Psoas muscle (tissue), 8 donors: ENCODE data around the gene PMEPA1. TPM values are rescaled to one million over a fixed set of nuclear protein-coding genes. Genes with fewer than 3 reads are reported as not detected.

Source experiments
- ATAC-seq, 4 donors: fragments of 200-7000 bp; cut with Tn5 transposase; one replicate each; pipeline ENCODE4 v1.9.1; 2020; ENCODE audit warnings: moderate library complexity in 3 of 4, mild to moderate bottlenecking in 2 of 4
- DNase-seq, 2 donors: peaks; one replicate each; pipeline ENCODE4 v3.0.0-alpha.2; 2020
- H3K27ac ChIP-seq: fragments of 200-600 bp; one replicate; pipeline ENCODE4 v1.8.0; 2022
- H3K27me3 ChIP-seq, 3 donors: fragments of 200-600 bp in 1 of 3; one replicate each; pipeline versions ENCODE4 v1.6.1 to v1.8.0; 2013 to 2022; ENCODE audit warnings: low read length in 2 of 3, mild to moderate bottlenecking in 2 of 3, moderate library complexity in 1 of 3; ENCODE audit not compliant: insufficient read depth in 3 of 3
- H3K36me3 ChIP-seq, 2 donors: fragments of 200-600 bp in 1 of 2; one replicate each; pipeline versions ENCODE4 v1.6.1 to v1.8.0; 2013 to 2022; ENCODE audit warnings: low read depth in 1 of 2, mild to moderate bottlenecking in 1 of 2, moderate library complexity in 1 of 2; ENCODE audit not compliant: insufficient read depth in 1 of 2
- H3K4me1 ChIP-seq: fragments of 200-600 bp; one replicate; pipeline ENCODE4 v1.8.0; 2022
- H3K4me3 ChIP-seq: fragments of 200-600 bp; one replicate; pipeline ENCODE4 v1.8.0; 2022; ENCODE audit warnings: mild to moderate bottlenecking
- H3K9me3 ChIP-seq: fragments of 200-600 bp; one replicate; pipeline ENCODE4 v1.8.0; 2022
- CTCF ChIP-seq: fragments of 200-600 bp; IDR thresholded peaks from one replicate; pipeline ENCODE4 v1.8.0; 2022; ENCODE audit warnings: antibody characterized with exemption
- WGBS, 3 donors: extraction: QIAGEN DNeasy Blood & Tissue Kit; methylation state at CpG; one replicate each; pipeline versions ENCODE4 v1.1.6 to v1.1.7; 2013; 5-methylcytosine and 5-hydroxymethylcytosine counted together
- intact Hi-C, 2 donors: fragments of 100-400 bp; cut with DNase I; formaldehyde crosslinking; loops; one replicate each; pipeline versions ENCODE4 v1.11.0 to v1.14.2; 2022
- polyA plus RNA-seq, 3 donors: library from polyadenylated mRNA; stranded (reverse); fragments of 200-250 nt; gene quantifications; one replicate each; pipeline ENCODE4 v1.2.3, GENCODE V29; 2013
- total RNA-seq, 4 donors: library from RNA; stranded (reverse); fragmentation: NEBNext Ultra II Directional in 2 of 4; extraction: Animal tissue kit (Norgen Biotek cat#: 25700) in 2 of 4; gene quantifications; one replicate each; pipeline versions ENCODE4 v1.2.1 to v1.2.4, GENCODE V29; 2021 to 2023
- donor health status: healthy with polysubstance abuse.
- donor health status: DM: no; HTN: no; CAD: no; lungs with moderate emphysema.
- donor health status: Bipolar disorder and iron deficiency.
- donor health status: healthy.
- donor health status: DM: yes; HTN: yes; CAD: no.
- donor health status: DM: no; HTN: no; CAD: no.
- donor health status: DM: no; HTN: no; CAD: no.
- donor health status: DM: yes; HTN: yes; CAD: no.

The PMEPA1 gene
- total and polyA plus RNA-seq, 7 donors = 8.9 to 34.0 (median 17.1) TPM

DNA sequence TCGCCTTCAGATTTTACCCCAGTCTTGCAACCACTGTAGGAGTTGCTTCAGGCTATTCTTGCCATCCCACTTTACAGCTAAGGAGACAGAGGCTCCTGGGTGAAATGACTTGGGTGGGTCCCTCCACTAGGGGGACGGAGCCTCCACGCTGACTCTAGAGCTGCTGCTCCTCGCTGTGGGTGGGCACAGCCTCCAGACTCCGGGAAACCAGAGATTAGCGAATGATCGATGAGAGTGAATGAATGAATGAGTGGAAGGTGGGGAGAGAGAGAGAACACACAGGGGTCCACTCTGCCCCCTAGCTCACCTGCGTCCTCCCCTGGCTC is 100.0 kb downstream of the PMEPA1 start:
- H3K36me3 ChIP-seq = no peaks in the 10 kb centered on the region
- no peak for TF ChIP-seq CTCF
- intact Hi-C loops = no loop called here
- H3K4me1 ChIP-seq = no peaks in the 10 kb centered on the region
- H3K27me3 ChIP-seq = peaks cover 0 to 32% (median 2%) of the 10 kb centered on the region in 3 donors
- 84 to 86% (median 85%) methylated on average over 7 to 8 of the region's 8 CpGs for WGBS, 3 donors
- H3K9me3 ChIP-seq = no peaks in the 10 kb centered on the region
- no peak overlapping the region for H3K27ac ChIP-seq
- no peak overlapping the region for H3K4me3 ChIP-seq
- DNase-seq (peak in 1 of 2 donors; percentile 10), ATAC-seq (no peak)

DNA sequence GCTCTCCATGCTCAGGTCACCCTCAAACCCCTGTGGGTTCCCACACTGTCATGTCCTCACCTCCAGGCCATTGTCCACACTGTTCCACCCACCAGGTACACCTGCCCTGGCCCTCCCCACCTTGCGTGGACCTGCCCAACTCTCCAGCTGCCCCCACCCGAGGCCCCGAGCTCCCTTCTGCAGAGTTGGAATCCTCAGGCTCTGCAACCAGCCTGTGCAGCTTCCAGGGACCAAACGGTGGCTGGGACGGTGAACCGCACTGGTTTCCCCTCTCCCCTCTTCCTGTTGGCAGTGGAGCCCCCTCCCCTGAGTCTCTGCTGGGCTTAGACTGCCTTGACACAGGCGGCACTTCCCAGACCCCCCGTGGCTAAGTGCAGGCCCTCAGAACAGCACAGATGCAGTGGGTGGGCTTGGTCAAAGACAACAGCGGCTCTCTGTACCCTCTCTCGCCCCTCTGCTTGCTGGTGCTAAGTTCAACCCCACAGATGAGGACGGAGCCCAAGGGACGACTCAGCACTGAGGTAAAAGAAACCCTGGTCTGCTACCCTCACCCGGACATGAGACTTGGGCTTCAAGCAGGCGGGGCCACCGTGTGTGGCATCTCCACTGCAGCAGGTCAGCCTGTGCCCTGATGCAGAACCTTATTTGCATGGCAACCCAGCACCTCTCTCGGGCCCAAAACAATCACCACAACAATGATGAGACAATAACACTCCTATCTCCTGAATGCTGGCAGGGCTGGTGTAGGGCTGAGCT is 100.6 kb downstream of the PMEPA1 start:
- TF ChIP-seq CTCF = no peak
- Histone ChIP-seq H3K27me3 (peaks cover 0 to 32% (median 2%) of the 10 kb centered on the region in 3 donors), H3K4me3 (no peak overlapping the region), H3K9me3 (no peaks in the 10 kb centered on the region), H3K27ac (no peak overlapping the region), H3K36me3 (no peaks in the 10 kb centered on the region), H3K4me1 (no peaks in the 10 kb centered on the region)
- 69 to 81% (median 73%) methylated on average over 16 of the region's 16 CpGs for WGBS, 3 donors
- intact Hi-C loops = no loop called here
- DNase-seq (peak in 1 of 2 donors; percentile 30), ATAC-seq (no peak)

GRCh38 chr20:57608516-57608915 is 101.3 kb downstream of the PMEPA1 start:
- DNase-seq (peak in 1 of 2 donors; percentile 28), ATAC-seq (no peak)
- no peak for TF ChIP-seq CTCF
- WGBS, 3 donors = 72 to 80% (median 77%) methylated on average over 7 of the region's 7 CpGs
- Histone ChIP-seq H3K4me1 (no peaks in the 10 kb centered on the region), H3K36me3 (no peaks in the 10 kb centered on the region), H3K27ac (no peak overlapping the region), H3K9me3 (no peaks in the 10 kb centered on the region), H3K4me3 (no peak overlapping the region), H3K27me3 (peaks cover 0 to 31% (median 2%) of the 10 kb centered on the region in 3 donors)
- intact Hi-C loops = no loop called here

DNA sequence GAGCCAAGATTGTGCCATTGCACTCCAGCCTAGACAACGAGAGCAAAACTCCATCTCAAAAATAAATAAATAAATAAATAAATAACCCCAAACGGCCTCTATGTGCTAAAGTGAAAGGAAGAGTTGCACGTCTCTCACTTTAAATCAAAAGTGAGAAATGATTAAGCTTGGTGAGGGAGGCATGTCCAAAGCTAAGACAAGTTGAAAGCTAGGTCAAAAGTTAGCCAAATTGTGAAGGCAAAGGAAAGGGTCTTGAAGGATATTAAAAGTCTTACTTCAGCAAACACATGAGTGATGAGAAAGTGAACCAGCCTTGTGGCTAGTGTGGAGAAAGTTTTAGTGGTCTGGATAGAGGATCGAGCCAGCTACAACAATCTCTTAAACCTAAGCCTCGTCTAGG is 103.9 kb downstream of the PMEPA1 start:
- Histone ChIP-seq H3K27me3 (peaks cover 3 to 19% (median 4%) of the 10 kb centered on the region in 3 donors), H3K36me3 (no peaks in the 10 kb centered on the region), H3K9me3 (no peaks in the 10 kb centered on the region), H3K27ac (no peak overlapping the region), H3K4me1 (no peaks in the 10 kb centered on the region), H3K4me3 (no peak overlapping the region)
- no peak for TF ChIP-seq CTCF
- ATAC-seq = no peak
- WGBS, 3 donors = 71 to 80% (median 73%) methylated on average over 5 of the region's 5 CpGs
- no peak for DNase-seq
- intact Hi-C loops = no loop called here

DNA sequence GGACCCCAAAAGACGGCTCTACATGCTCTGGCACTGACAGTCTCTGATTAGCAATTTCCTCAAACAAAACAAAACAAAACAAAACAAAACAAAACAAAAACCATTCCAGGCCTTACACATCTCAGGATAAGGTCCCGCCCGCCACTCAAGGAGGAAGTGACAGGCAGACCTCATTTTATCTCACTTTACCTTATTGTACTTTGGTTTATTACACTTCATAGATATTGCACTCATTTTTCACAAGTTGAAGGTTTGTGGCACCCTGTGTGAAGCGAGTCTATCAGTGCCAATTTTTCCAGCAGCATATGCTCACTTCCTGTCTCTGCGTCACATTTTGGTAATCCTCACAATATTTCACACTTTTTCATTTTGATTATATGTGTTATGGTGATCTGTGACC is 104.8 kb downstream of the PMEPA1 start:
- H3K27me3 ChIP-seq = peaks cover 2 to 13% (median 3%) of the 10 kb centered on the region in 3 donors
- H3K36me3 ChIP-seq = no peaks in the 10 kb centered on the region
- no peak for DNase-seq
- no peak for ATAC-seq
- TF ChIP-seq CTCF = no peak
- intact Hi-C loops = no loop called here
- WGBS, 3 donors = 70 to 78% (median 76%) methylated on average over 5 of the region's 5 CpGs
- no peak overlapping the region for H3K27ac ChIP-seq
- H3K9me3 ChIP-seq = no peaks in the 10 kb centered on the region
- no peak overlapping the region for H3K4me3 ChIP-seq
- H3K4me1 ChIP-seq = no peaks in the 10 kb centered on the region
